IMR-90 (cell line): ENCODE measurements around the gene PRRG2.

Experiments
- BHLHE40 ChIP-seq: fragments of 150-350 bp; IDR thresholded peaks from 2 replicates; pipeline ENCODE4 v1.6.1; 2016; ENCODE audit warnings: mild to moderate bottlenecking, low read depth, low read length
- CTCF ChIP-seq: conservative IDR thresholded peaks from 2 replicates; pipeline ENCODE4 v1.5.1; 2012; ENCODE audit warnings: mild to moderate bottlenecking, low read depth, low read length, improper control_type of control experiment
- POLR2A ChIP-seq: IDR thresholded peaks from 2 replicates; pipeline ENCODE4 v1.6.1; 2012; ENCODE audit warnings: mild to moderate bottlenecking, low read depth, low read length
- RAD21 ChIP-seq: IDR thresholded peaks from 2 replicates; pipeline ENCODE4 v1.6.1; 2012; ENCODE audit warnings: low read length, improper control_type of control experiment
- USF2 ChIP-seq: fragments of 150-350 bp; IDR thresholded peaks from 2 replicates; pipeline ENCODE4 v1.6.1; 2017; ENCODE audit warnings: mild to moderate bottlenecking, antibody characterized with exemption, low read length, low read depth

- TF ChIP-seq USF2, result no peak
- no peak for TF ChIP-seq POLR2A
- no peak for TF ChIP-seq BHLHE40
- no peak for TF ChIP-seq CTCF
- no peak for TF ChIP-seq RAD21
Measured at GRCh38 chr19:49597703-49597974, 16.5 kb downstream of the PRRG2 start.
